HEK293T (cell line): Measurements from ENCODE around the gene SAC3D1.

ENCODE experiments used
- FOXK2 ChIP-seq: fragments of 450-650 bp; IDR thresholded peaks from 2 replicates; pipeline ENCODE4 v1.6.1; 2016; ENCODE audit warnings: mild to moderate bottlenecking
- SP1 ChIP-seq: fragments of 450-650 bp; IDR thresholded peaks from 2 replicates; pipeline ENCODE4 v1.6.1; 2017
- TARDBP ChIP-seq: fragments of 450-650 bp; IDR thresholded peaks from 2 replicates; pipeline ENCODE4 v1.6.1; 2016

DNA sequence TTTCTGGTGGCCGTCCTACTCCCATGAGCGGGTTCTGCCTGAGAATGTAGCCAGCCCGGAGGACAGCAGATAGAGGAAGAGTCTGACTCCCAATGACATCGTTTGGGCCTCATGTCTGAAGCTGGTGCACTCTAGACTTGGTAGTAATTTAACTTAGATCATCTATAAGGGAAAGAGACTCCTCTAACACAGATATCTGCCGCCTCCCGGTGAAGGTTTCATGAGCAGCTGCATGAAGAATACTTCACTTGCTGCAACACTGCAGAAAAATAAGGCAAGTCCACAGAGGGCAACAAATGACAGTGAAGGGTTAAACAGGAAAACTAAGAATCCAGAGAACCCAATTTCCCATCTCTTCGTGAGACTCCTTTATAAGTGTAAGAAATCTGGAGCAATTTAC lies 33.0 kb upstream of the SAC3D1 start:
- no peak for TF ChIP-seq FOXK2
- no peak for TF ChIP-seq TARDBP
- no peak for TF ChIP-seq SP1
